ENCODE measurements around the gene PLIN5.

Gene PLIN5

GRCh38 chr19:4505570-4506448 lies 29.2 kb downstream of the PLIN5 start:
- no peak overlapping the region for H3K4me3 ChIP-seq (ENCODE audit: low read depth, low read length)
- TF ChIP-seq POLR2A (IDR thresholded peaks at IDR 0.05; ENCODE audit: extremely low read depth, insufficient read length) (no peak), CTCF (IDR thresholded peaks at IDR 0.05; ENCODE audit: low read depth, low read length) (no peak), MYC (IDR thresholded peaks at IDR 0.05; ENCODE audit: low read depth, low read length) (no peak), MAX (IDR thresholded peaks at IDR 0.05; ENCODE audit: low read depth, low read length) (no peak)
- no peak for DNase-seq (ENCODE audit: low read depth)

GRCh38 chr19:4504891-4505569 lies 30.0 kb downstream of the PLIN5 start:
- DNase-seq (ENCODE audit: low read depth): peak; percentile 48
- TF ChIP-seq POLR2A (IDR thresholded peaks at IDR 0.05; ENCODE audit: extremely low read depth, insufficient read length) (no peak), MAX (IDR thresholded peaks at IDR 0.05; ENCODE audit: low read depth, low read length) (no peak), MYC (IDR thresholded peaks at IDR 0.05; ENCODE audit: low read depth, low read length) (no peak), CTCF (IDR thresholded peaks at IDR 0.05; ENCODE audit: low read depth, low read length) (no peak)
- no peak overlapping the region for H3K4me3 ChIP-seq (ENCODE audit: low read depth, low read length)

- no peak overlapping the region for H3K4me3 ChIP-seq (ENCODE audit: low read depth, low read length)
- TF ChIP-seq MAX (IDR thresholded peaks at IDR 0.05; ENCODE audit: low read depth, low read length): no peak
- TF ChIP-seq POLR2A (IDR thresholded peaks at IDR 0.05; ENCODE audit: extremely low read depth, insufficient read length): no peak
- TF ChIP-seq MYC (IDR thresholded peaks at IDR 0.05; ENCODE audit: low read depth, low read length): no peak
- TF ChIP-seq CTCF (IDR thresholded peaks at IDR 0.05; ENCODE audit: low read depth, low read length): no peak
- DNase-seq (ENCODE audit: low read depth): no peak
Measured at GRCh38 chr19:4504297-4504701, 30.7 kb downstream of the PLIN5 start.

- no peak for TF ChIP-seq MYC (IDR thresholded peaks at IDR 0.05; ENCODE audit: low read depth, low read length)
- no peak for TF ChIP-seq POLR2A (IDR thresholded peaks at IDR 0.05; ENCODE audit: extremely low read depth, insufficient read length)
- no peak for TF ChIP-seq MAX (IDR thresholded peaks at IDR 0.05; ENCODE audit: low read depth, low read length)
- TF ChIP-seq CTCF (IDR thresholded peaks at IDR 0.05; ENCODE audit: low read depth, low read length): no peak
- no peak overlapping the region for H3K4me3 ChIP-seq (ENCODE audit: low read depth, low read length)
- no peak for DNase-seq (ENCODE audit: low read depth)
Measured at GRCh38 chr19:4503825-4504170, 31.2 kb downstream of the PLIN5 start.

GRCh38 chr19:4503132-4503824 lies 31.7 kb downstream of the PLIN5 start:
- no peak for DNase-seq (ENCODE audit: low read depth)
- no peak overlapping the region for H3K4me3 ChIP-seq (ENCODE audit: low read depth, low read length)
- TF ChIP-seq MAX (IDR thresholded peaks at IDR 0.05; ENCODE audit: low read depth, low read length): no peak
- TF ChIP-seq POLR2A (IDR thresholded peaks at IDR 0.05; ENCODE audit: extremely low read depth, insufficient read length): no peak
- TF ChIP-seq MYC (IDR thresholded peaks at IDR 0.05; ENCODE audit: low read depth, low read length): no peak
- TF ChIP-seq CTCF (IDR thresholded peaks at IDR 0.05; ENCODE audit: low read depth, low read length): no peak
